ENCODE results near the gene RNF217. TPM values are rescaled to one million over a fixed set of nuclear protein-coding genes. Genes with fewer than 3 reads are reported as not detected.

The RNF217 gene
- total and polyA plus RNA-seq, 2 of the 8 experiments (the other 6 are each of a cell fraction or from before 2014, with no cell fraction given): 2.0 to 8.9 TPM

DNA sequence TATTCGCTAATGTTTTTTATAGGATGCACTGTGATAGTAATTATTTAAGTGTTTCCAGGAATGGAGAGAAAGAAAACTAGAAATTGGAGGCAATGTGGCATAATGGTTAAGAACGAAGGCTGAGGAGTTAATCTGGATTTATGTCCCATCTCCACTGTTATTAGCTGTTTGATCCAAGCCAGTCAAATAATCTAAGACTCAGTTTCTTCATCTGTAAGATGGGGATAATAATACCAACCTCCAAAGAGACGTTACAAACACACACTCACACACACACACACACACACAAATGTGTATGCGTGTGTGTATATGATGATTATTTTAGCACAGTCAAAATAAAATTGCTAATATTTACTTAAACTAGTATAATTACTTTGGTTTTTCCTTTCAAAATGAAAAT is 154.5 kb downstream of the RNF217 start:
- 0 out of 4 replicates have a peak, but pooled peaks cover 0 to 5% of the 10 kb centered on the region in 2 experiments for H3K9me3 ChIP-seq (ENCODE audit: insufficient read depth in 2 of 2, low read depth in 1 of 2, low read length in 1 of 2)
- no peak overlapping the region for H3K4me2 ChIP-seq (ENCODE audit: insufficient read depth in 1 of 2, low read depth in 2 of 2, low read length in 2 of 2)
- H3K23me2 ChIP-seq (ENCODE audit: low read depth, low read length): no peaks in the 10 kb centered on the region
- H2BK15ac ChIP-seq (ENCODE audit: low read length): no peak overlapping the region
- H3K4ac ChIP-seq (replicated peaks; ENCODE audit: insufficient read length, low read depth, low read length): no peak overlapping the region
- no peak overlapping the region for H2AFZ ChIP-seq (ENCODE audit: low read length)
- no peaks in the 10 kb centered on the region for H4K20me1 ChIP-seq (replicated peaks in 1 of 2; ENCODE audit: control insufficient read depth in 1 of 2, insufficient read depth in 2 of 2, low read length in 2 of 2)
- no peak overlapping the region for H4K91ac ChIP-seq (replicated peaks; ENCODE audit: insufficient read length, low read length)
- no peak overlapping the region for H3K18ac ChIP-seq (ENCODE audit: extremely low read depth, low read length)
- H3K36me3 ChIP-seq (ENCODE audit: control insufficient read depth in 2 of 4, insufficient read depth in 4 of 4, low read length in 3 of 4): no peaks in the 10 kb centered on the region
- H3K27me3 ChIP-seq (replicated peaks in 1 of 4; ENCODE audit: control insufficient read depth in 3 of 4, extremely low read depth in 1 of 4, insufficient read depth in 3 of 4, low read length in 3 of 4): no peaks in the 10 kb centered on the region
- H2BK20ac ChIP-seq (ENCODE audit: low read length): no peak overlapping the region
- H2BK12ac ChIP-seq (ENCODE audit: low read depth, low read length): no peak overlapping the region
- FAIRE-seq (no peak), DNase-seq (ENCODE audit: low read depth in 1 of 2, low spot score in 2 of 2) (no peak)
- H3K4me3 ChIP-seq (ENCODE audit: extremely low read depth in 1 of 4, insufficient read depth in 2 of 4, low read depth in 3 of 4, low read length in 4 of 4): no peak overlapping the region
- no peak overlapping the region for H4K5ac ChIP-seq (ENCODE audit: insufficient read length, low read depth, low read length)
- H4K8ac ChIP-seq (ENCODE audit: extremely low read depth, insufficient read depth, low read length): no peak overlapping the region
- H2BK120ac ChIP-seq (replicated peaks; ENCODE audit: low read depth, low read length): no peak overlapping the region
- POLR2A ChIA-PET (ENCODE audit: partially characterized antibody): no interaction called here
- CTCF ChIA-PET (ENCODE audit: partially characterized antibody): interaction anchor here (0.9 to 1.2 kb wide), 2 partner anchors 35 to 236 kb away, joined by 3 to 4 read pairs; no protein-coding TSS in a partner anchor
- H2AK5ac ChIP-seq (ENCODE audit: low read depth, low read length): no peak overlapping the region
- H3K4me1 ChIP-seq (replicated peaks in 1 of 4; ENCODE audit: control insufficient read depth in 3 of 4, insufficient read depth in 4 of 4, low read length in 3 of 4): peaks cover 0 to 7% (median 0%) of the 10 kb centered on the region in 4 experiments; a peak in 1 of 7 replicates
- H3K79me2 ChIP-seq (ENCODE audit: control insufficient read depth in 1 of 2, insufficient read depth in 2 of 2, low read length in 2 of 2): no peaks in the 10 kb centered on the region
- no peak overlapping the region for H3K27ac ChIP-seq (ENCODE audit: low read depth, low read length)
- 94% methylated on average over 4 of the region's 4 CpGs; no CpG with 5 or more reads in 1 of the 2 experiments for WGBS, 2 experiments (ENCODE audit: extremely low coverage in 1 of 2, insufficient coverage in 1 of 2, insufficient read length in 1 of 2, insufficient replicate concordance in 2 of 2, low coverage in 1 of 2, low lambda C conversion rate in 2 of 2, missing lambda C conversion rate in 1 of 2)
- H3K9ac ChIP-seq (replicated peaks in 1 of 4; ENCODE audit: extremely low read depth in 1 of 4, low read depth in 3 of 4, low read length in 3 of 4): no peak overlapping the region
- H3K56ac ChIP-seq (replicated peaks; ENCODE audit: insufficient read length, low read depth, low read length): no peak overlapping the region
- no peak overlapping the region for H3K14ac ChIP-seq (ENCODE audit: insufficient read length)
- no peak overlapping the region for H3K23ac ChIP-seq (ENCODE audit: insufficient read length)
- no peaks in the 10 kb centered on the region for H3K79me1 ChIP-seq (ENCODE audit: low read depth, low read length)
- no peak overlapping the region for H2BK5ac ChIP-seq (ENCODE audit: low read depth, low read length)
- TF ChIP-seq GTF2F1 (IDR thresholded peaks at IDR 0.05; ENCODE audit: borderline replicate concordance, low read depth, low read length) (no peak), HDAC6 (IDR thresholded peaks at IDR 0.05; ENCODE audit: low read depth, low read length) (no peak), SIN3A (conservative IDR thresholded peaks at IDR 0.05 in 1 of 2, IDR thresholded peaks at IDR 0.05 in 1 of 2; ENCODE audit: low read depth in 1 of 2, low read length in 2 of 2) (no peak), KDM5A (IDR thresholded peaks at IDR 0.05; ENCODE audit: low read length) (no peak), POLR2A (IDR thresholded peaks at IDR 0.05; ENCODE audit: control extremely low read depth in 1 of 2, low read depth in 2 of 2, low read length in 2 of 2) (no peak), BACH1 (IDR thresholded peaks at IDR 0.05; ENCODE audit: low read length) (no peak), GABPA (IDR thresholded peaks at IDR 0.05; ENCODE audit: borderline replicate concordance, insufficient read depth, low read length) (no peak), CBX8 (IDR thresholded peaks at IDR 0.05; ENCODE audit: borderline replicate concordance, low read depth, low read length) (no peak), TBP (IDR thresholded peaks at IDR 0.05; ENCODE audit: low read depth, low read length) (no peak), TCF12 (IDR thresholded peaks at IDR 0.05; ENCODE audit: low read depth, low read length) (no peak), CHD1 (IDR thresholded peaks at IDR 0.05; ENCODE audit: low read depth, low read length) (no peak), RXRA (IDR thresholded peaks at IDR 0.05; ENCODE audit: insufficient read depth, low read depth, low read length) (no peak)
- TF ChIP-seq, protein P1, sequence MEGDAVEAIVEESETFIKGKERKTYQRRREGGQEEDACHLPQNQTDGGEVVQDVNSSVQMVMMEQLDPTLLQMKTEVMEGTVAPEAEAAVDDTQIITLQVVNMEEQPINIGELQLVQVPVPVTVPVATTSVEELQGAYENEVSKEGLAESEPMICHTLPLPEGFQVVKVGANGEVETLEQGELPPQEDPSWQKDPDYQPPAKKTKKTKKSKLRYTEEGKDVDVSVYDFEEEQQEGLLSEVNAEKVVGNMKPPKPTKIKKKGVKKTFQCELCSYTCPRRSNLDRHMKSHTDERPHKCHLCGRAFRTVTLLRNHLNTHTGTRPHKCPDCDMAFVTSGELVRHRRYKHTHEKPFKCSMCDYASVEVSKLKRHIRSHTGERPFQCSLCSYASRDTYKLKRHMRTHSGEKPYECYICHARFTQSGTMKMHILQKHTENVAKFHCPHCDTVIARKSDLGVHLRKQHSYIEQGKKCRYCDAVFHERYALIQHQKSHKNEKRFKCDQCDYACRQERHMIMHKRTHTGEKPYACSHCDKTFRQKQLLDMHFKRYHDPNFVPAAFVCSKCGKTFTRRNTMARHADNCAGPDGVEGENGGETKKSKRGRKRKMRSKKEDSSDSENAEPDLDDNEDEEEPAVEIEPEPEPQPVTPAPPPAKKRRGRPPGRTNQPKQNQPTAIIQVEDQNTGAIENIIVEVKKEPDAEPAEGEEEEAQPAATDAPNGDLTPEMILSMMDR (IDR thresholded peaks at IDR 0.05; ENCODE audit: control extremely low read depth in 1 of 3, insufficient read depth in 1 of 3, low read depth in 1 of 3, low read length in 3 of 3): no peak

All from H1 (cell line).